GM18526 (cell line): Measurements from ENCODE around the gene VBP1.

Experiments used
- POLR2A ChIP-seq: IDR thresholded peaks from 3 replicates; pipeline ENCODE4 v1.6.1; 2011; ENCODE audit not compliant: insufficient read length; ENCODE audit errors: extremely low read depth

The VBP1 gene

GRCh38 chrX:155247497-155247896 lies 31.2 kb downstream of the VBP1 start:
- TF ChIP-seq POLR2A, result no peak

- no peak for TF ChIP-seq POLR2A
Measured at GRCh38 chrX:155251391-155251790, 35.1 kb downstream of the VBP1 start.

- no peak for TF ChIP-seq POLR2A
Measured at GRCh38 chrX:155259752-155260151, 43.5 kb downstream of the VBP1 start.

- TF ChIP-seq POLR2A, result no peak
Measured at GRCh38 chrX:155262970-155263754, 46.9 kb downstream of the VBP1 start.

DNA sequence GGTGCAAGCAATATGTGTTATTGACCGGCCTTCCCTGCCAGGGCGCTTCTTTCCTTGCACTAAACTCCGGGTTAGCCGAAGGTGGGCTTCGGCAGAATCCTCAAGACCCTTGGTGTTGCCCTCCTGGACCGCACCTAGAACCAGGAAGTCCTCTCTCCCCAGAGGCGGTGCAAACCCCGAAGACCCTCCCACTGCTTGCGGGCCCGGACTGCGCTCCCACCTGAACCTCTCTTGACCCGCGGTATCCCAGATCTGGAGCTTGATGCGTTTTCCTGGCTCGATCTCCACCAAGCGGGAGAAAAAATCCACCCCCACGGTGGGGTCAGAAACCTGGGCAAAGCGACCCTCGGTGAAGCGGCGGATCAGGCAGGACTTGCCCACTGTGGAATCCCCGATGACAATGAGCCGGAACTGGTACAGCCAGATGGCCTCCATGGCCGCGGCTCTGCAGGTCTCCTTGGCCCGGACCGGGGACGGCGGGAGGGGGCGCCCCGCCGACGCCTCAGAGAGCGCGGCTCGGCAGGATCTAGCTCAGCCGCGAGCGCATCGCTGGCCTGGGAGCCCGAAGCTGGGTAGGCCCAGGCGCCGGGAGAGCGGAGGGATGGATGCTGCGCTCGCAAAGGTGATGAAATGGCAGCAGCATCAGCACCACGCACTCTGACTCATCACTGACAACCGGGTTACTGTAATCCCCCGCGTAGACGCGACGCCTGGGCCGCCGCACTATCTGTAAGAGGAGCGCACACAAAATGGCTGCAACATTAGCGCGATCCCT lies 47.8 kb downstream of the VBP1 start, which contains the start of gene RAB39B:
TSS of gene RAB39B (minus strand) at position 638 of the 775 bp plus-strand sequence. CDS start at position 435, 203 bp downstream.
- TF ChIP-seq POLR2A, result peak; percentile 35

DNA sequence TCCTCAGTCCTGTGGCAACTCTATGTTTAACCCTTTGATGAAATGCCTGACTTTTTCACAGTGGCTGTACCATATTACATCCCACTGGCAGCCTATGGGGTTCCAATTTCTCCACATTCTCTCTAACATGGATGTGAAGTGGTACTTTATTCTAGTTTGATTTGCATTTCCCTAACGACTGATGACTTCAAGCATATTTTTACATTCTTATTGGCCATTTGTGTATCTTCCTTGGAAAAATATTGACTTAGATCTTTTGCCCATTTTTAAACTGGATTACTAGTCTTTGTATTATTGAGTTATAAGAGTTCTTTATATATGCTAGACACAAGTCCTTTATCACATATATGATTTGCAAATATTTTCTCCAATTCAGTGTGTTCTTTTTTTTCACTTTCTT lies 50.2 kb downstream of the VBP1 start:
- no peak for TF ChIP-seq POLR2A

DNA sequence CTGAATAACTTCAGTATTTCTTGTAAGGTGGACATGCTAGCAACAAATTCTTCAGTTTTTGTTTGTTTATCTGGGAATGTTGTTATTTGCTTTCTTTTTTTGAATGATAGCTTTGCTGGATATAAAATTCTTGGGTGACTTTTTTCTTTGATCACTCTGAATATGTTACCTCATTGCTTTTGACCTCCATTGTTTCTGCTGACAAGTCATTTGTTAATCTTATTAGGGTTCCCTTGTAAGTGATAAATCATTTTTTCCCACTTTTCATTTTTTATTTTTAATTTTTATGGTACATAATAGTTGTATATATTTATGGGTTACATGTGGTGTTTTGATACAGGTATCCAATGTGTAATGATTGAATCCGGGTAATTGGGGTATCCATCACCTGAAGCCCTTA lies 54.7 kb downstream of the VBP1 start:
- TF ChIP-seq POLR2A, result no peak

DNA sequence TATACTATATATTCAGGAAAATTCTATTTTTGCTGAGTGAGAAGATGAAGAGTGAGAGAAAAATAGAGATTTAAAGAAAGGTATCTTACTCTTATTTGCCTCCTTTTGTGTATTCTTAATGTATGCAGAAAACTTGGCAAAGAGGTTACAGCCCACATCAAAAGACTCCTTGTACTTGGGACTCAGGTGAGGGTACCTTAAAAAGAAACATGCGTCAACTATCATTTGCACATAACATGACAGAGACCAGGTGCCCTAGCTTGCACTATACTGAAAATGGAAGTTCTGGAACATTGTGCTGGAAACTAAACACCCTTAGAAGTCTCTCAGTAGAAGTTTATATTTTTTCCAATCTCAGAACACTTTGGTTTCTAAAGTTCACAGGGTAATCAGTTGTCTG lies 63.6 kb downstream of the VBP1 start:
- no peak for TF ChIP-seq POLR2A
